A549 (cell line): ENCODE measurements around the gene POU4F3.
"Not testable (repeated sequence)": the region's sequence is repeated elsewhere in the genome, so short reads cannot be mapped to it uniquely, and the experiment has no call there.

Source experiments
- BHLHE40 ChIP-seq: IDR thresholded peaks from 2 replicates; pipeline ENCODE4 v1.6.1; 2012; ENCODE audit warnings: low read depth, low read length, inconsistent platforms
- CEBPB ChIP-seq, 2 experiments: fragments of >200 bp in 1 of 2; sonication (Bioruptor Twin) in 1 of 2; formaldehyde crosslinking in 1 of 2; IDR thresholded peaks; 2 replicates each; pipeline ENCODE4 v1.6.1; 2012 to 2016
- PBX3 ChIP-seq: IDR thresholded peaks from 2 replicates; pipeline ENCODE4 v1.6.1; 2012
- POLR2A ChIP-seq: IDR thresholded peaks from 2 replicates; pipeline ENCODE4 v1.6.1; 2012; ENCODE audit warnings: mild to moderate bottlenecking, low read length
- RCOR1 ChIP-seq: fragments of 150-350 bp; IDR thresholded peaks from 2 replicates; pipeline ENCODE4 v1.6.1; 2014; ENCODE audit warnings: antibody characterized with exemption, low read length, low read depth
- TF ChIP-seq, protein P1 (sequence below): fragments of >200 bp; sonication (Bioruptor Twin); formaldehyde crosslinking; IDR thresholded peaks from 3 replicates; pipeline ENCODE4 v1.5.1; 2016

GRCh38 chr5:146298920-146299319 is 39.7 kb upstream of the POU4F3 start:
- not testable (repeated sequence) for TF ChIP-seq POLR2A; RCOR1; BHLHE40; PBX3; CEBPB (IDR thresholded peaks at IDR 0.05)
- TF ChIP-seq, protein P1, sequence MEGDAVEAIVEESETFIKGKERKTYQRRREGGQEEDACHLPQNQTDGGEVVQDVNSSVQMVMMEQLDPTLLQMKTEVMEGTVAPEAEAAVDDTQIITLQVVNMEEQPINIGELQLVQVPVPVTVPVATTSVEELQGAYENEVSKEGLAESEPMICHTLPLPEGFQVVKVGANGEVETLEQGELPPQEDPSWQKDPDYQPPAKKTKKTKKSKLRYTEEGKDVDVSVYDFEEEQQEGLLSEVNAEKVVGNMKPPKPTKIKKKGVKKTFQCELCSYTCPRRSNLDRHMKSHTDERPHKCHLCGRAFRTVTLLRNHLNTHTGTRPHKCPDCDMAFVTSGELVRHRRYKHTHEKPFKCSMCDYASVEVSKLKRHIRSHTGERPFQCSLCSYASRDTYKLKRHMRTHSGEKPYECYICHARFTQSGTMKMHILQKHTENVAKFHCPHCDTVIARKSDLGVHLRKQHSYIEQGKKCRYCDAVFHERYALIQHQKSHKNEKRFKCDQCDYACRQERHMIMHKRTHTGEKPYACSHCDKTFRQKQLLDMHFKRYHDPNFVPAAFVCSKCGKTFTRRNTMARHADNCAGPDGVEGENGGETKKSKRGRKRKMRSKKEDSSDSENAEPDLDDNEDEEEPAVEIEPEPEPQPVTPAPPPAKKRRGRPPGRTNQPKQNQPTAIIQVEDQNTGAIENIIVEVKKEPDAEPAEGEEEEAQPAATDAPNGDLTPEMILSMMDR = not testable (repeated sequence)
